ENCODE results near the gene CSRP2.

The CSRP2 gene

DNA sequence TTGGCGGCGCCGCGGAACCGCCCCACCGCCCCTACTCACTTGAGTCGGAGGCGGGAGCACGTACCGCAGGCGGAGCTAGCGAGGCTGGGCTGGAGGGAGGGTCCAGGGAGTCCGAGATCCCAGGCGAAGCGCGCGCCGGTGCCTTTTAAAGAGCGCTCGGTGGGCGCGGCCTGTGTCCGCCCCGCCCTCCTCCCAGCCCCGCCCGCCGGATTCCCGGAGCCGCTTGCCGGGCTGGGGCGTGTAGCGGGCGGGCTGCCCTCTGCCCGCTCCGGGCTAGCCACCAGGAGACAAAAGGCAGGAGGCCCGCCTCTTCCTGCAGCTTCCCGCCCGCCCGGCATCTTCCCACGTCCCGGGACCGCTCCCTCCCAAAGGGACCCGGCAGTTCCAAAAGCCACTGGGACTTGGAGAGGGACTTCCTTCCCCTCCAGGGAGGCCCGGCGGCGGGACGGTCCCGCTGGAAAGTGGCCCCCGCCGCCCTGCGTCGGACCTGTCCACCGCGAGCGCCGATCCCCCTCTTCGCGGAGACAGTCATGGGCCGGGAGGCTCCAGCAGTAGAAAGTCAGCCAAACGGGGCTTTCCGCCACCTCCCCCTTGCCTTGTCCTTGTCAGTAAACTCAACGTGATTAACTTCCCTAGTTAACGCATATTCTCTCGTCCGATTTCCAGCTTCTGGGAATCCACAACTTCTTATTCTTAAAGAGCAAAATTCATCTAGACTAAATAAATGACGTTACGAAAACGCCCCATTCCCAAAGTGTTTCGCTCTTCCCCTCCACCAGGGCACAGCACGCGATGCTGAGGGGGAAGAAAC lies at the start of gene CSRP2:
CSRP2 (minus strand) TSS at position 121 of the 811 bp plus-strand sequence. CDS start 12,759 bp downstream, outside the sequence.
- DNase-seq (ENCODE audit: low read depth in 2 of 2) = peak; percentile 55 to 57

DNA sequence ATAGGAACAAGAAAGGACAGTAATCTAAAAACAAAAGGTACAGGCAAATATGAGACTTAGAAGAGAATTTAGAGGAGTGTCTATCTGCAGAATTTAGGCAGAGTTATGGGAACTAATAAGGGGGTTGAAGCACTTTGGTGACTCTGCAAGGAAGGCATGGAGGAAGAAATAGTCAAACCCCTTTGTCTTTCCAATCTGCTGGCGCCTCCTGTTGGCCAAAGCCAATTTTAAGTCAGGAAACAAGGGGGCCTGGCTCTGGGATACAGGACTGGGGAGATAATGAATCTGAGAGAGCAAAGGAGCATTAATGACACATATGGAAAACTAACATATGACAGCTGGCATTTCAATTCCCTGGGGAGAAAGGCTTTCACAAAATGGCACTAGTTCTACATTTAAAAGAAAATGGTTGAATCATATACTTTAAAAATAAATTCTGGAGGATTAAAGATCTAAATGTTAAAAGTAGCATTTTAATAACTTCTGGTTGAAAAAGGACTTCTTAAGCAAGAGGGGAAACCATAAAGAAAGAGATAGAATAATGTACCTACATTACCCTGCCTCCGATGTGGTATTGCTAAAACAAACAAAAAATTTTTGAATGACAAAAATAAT lies 48.5 kb upstream of the CSRP2 start:
- DNase-seq (ENCODE audit: low read depth in 2 of 2) = peak in 1 of 2 donors; percentile 1

DNA sequence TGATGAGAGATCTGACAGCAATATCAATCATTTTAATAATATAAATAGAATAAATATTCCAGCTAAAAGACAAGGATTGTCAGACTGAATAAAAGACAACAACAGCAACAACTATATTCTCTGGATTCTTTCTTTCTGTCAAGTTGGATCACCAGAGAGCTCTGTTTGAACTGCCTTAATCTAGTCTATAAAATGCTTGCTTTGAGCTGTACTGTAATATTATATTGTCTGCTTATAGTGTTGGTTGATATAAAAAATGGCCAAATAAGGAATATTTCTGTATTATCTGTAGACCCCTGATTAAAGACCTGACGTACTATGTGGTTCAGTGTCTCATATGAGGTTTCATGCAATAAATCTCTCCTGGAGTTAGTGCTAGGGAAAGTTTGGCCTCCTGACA lies 46.3 kb upstream of the CSRP2 start:
- DNase-seq (ENCODE audit: low read depth in 2 of 2) = no peak

DNA sequence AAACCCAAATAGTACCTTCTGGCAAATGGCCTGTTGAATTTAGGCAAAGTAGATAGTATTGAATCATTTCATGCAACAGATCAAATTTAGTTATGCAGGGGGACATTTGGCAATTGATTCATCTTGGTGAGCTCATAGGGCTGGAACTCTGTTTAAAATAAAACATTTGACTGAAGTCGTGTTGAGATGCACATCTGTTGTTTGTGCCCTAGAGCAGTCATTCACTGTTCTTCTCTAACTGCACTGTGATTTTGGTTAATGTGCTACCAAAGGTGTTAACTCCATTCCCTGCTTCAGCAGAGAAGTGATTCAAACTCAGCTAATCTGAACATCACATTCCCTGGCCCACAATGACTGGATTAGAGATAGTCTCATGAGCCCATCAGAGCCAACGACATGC lies 44.0 kb upstream of the CSRP2 start:
- DNase-seq (ENCODE audit: low read depth in 2 of 2) = no peak

DNA sequence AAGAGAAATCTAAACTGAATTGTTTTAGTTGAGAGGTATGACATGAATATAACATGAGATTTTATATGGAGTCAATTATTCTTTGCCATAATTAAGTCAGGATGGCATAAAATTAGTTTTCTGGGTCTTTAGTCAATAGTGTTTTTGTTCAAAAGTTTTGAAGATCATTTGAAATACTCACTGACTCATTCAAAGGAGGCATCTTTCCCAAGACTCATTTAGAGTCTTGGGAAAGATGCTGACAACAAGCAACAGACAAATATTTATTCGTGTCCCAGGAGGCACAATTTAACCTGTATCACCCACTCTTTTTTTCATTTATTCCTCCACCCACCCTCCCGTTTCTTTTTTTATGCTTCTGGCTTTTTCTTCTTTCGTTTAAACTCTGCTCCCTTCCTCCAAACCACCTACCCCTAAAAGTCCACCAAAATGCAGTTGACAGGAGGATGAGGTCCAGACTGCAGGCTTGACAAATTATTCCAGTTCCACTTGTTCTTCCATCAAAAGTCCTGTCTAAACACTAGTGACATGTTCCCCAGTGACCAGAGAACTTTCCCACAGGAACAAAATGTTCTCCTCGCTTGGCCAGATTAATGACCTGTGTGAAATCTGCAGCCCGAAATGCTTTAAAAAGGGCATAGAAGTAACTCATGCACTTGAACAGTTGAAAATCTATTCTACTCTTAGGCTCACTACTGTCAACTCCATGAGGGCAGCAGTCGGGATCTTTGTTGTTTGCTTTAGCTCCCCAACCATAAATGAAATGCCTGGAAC lies 43.3 kb upstream of the CSRP2 start:
- no peak for DNase-seq (ENCODE audit: low read depth in 2 of 2)

DNA sequence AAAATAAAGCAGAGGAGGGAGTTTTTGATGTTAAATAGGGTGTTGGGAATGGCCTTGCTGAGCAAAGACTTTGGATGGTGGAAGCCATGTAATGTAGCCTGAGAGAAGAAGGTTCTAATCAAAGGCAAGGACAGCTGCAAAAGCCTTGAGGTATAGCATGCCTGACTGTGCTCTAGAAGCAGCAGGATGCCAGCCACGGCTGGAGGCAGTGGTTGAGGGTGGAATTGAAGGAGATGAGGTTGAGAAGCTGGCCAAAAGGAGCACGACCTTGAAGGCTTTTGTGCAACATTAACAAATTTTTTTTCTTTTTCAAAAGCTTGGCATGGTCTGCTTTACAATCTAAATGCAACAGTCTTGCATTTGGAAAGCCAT lies 42.3 kb upstream of the CSRP2 start:
- no peak for DNase-seq (ENCODE audit: low read depth in 2 of 2)

DNA sequence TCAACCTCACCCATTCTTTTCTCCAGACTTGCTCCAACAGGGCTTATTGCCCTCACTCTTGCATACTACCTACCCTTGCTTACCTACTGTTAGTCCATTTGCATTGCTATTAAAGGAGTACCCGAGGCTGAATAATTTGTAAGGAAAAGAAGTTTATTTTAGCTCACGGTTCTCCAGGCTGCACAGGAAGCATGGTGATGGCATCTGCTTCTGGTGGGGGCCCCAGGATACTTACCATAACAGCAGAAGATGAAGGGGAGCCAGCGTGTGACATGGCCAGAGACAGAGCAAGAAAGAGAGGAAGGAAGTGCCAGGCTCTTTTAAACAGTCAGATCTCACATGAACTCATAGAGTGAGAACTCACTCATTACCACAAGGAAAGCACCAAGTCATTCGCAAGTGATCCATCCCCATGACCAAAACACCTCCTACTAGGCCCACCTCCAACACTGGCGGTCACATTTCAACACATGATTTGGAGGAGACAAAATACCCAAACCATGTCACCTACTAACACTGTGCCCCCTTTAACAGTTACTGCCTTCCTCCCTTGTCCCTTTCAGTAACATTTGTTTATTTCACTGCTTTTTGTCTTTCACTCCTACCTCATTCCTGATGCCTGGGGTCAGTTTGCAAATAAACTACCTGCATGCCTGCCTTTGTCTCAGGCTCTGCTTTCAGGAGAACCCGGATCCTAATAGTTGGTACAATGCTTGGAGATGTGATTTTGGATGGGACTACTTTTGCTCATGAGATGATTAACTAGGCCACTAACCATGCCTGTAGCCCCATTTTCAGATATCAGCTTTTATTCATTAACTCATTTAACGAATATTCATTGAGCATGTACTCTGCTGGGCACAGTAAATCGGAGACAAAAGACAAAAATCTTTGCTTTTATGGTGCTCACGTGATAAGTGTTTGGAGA lies 41.6 kb upstream of the CSRP2 start:
- DNase-seq (ENCODE audit: low read depth in 2 of 2) = no peak

DNA sequence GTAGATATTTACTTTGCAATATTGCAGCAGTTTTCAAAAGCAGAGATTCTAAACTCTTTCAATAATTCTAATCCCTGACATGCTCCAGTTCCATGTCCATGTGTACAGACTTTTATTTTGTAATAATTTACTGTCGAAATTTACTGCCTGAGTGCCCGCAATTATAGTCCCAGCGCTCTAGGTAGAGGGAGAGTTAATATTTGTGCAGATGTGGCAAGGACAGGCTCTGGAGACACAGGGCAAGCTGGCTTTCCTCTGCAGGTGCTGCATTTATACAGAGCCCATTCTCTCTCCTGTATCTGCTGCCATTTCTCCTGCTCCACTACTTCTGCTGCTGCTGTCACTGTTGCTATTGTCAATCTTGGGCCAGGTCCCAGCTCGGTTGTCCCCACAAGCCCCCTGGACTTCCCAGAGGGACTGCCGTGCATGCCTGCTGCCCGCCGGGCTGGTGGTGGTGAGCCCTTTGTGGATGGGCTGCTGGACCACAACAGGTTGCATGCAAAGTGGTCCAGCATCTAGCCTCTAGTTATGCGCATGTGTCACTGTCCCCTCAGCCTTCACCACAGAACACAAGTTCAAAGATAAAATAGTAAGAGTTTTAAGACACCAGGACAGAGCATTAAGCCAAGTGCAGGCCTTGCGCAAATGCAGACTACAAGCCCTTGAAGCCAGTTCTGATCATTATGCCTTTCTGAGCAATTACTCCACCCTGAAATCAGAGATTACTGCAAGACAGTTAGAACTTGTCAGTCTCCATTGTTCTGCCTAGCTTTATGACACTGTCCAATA lies 40.8 kb upstream of the CSRP2 start:
- DNase-seq (ENCODE audit: low read depth in 2 of 2) = no peak

DNA sequence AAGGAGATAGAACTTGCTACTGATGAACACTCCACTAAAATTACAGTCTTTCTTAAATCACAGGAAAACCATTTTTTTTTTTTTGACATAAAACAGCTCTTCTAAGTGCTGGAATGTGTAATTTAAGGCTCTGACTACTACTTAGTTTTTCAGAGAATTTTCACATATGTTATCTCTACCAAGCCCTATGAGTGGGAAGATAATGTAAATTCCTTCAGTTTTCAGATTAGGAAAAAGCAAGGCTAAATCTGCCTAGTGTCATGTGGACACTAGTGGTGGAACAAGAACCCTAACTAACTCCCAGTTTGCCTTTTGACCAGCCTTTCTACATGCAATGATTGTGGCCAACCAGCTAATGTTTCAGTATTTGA lies 37.3 kb upstream of the CSRP2 start:
- no peak for DNase-seq (ENCODE audit: low read depth in 2 of 2)

DNA sequence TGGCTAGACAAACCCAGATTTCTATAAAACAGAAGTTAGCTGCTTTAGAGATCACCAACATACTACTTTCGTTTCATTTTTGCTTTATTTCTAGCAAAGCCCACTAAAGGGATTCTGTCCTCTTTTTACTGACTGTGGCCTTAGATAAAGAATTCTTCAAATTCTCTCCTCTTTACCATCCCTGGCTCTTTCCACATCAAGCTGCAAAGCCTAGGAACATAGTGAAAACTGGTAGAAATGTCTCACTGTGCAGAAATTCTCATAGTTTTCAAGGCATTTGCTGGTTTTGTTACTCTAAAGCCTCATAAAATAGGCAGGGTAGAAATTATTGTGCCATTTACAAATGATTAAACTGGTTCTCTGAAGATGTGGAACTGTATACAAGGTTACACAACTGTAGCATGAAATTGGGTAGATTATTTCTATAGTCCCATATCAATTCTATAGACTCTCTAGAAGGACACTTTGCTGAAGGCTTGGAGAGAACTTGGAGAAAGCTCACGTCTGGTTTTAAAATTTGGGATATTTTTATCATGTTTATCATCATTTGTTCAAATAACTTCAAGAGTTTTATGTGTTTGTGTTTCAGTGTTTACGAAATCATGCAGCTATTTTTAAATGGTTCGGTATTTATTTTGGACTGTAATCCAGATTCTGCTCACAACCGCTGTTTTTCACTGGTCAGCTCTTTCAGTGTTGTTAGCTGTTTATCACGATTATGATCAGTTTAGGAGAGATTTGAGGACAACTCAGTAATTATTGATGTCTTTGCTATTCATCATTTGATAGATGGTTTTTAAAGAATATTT lies 36.7 kb upstream of the CSRP2 start:
- DNase-seq (ENCODE audit: low read depth in 2 of 2) = no peak

DNA sequence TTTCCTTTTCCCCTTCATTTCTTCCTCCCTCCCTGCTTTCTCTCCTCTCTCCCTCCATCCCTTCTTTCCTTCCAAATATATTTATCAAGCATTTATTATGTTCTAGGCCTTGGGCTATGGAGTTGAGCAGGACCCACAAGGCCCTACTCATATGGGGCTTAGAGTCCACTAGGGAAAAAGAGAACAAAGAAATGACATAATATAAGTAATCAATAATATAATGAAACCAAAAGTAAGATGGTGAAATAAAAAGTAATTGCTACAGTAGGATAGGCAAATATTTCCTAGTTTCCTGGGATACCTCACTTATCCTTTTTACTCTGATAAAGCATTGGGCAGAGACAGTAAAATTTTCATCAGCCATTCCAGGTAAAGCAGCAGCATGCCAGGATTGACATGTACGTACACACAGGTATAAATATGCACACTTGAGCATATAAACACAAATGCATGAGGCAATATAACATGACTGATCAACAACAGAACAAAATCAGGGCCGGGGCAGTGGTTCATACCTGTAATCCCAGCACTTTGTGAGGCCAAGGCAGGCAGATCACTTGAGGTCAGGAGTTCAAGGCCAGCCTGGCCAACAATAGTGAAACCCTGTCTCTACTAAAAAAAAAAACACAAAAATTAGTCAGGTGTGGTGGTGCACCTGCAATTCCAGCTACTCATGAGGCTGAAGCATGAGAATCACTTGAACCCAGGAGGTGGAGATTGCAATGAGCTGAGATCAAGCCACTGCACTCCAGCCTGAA lies 35.5 kb upstream of the CSRP2 start:
- DNase-seq (ENCODE audit: low read depth in 2 of 2) = no peak

DNA sequence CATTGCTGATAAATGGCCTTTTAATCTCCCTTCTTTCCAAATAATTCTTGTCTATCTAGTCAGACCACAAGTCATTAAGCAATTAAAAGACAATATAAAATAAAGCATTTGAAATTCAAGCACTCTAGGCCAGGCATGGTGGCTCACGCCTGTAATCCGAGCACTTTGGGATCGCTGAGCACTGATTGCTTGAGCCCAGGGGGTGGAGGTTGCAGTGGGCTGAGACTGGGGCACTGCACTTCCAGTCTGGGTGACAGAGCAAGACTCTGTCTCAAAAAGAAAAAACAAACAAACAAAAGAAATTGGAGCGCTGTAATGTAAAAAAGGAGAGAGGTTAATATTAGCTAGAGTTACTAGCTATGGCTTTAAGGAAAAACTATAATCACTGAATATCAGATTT lies 30.5 kb upstream of the CSRP2 start:
- DNase-seq (ENCODE audit: low read depth in 2 of 2) = no peak

DNA sequence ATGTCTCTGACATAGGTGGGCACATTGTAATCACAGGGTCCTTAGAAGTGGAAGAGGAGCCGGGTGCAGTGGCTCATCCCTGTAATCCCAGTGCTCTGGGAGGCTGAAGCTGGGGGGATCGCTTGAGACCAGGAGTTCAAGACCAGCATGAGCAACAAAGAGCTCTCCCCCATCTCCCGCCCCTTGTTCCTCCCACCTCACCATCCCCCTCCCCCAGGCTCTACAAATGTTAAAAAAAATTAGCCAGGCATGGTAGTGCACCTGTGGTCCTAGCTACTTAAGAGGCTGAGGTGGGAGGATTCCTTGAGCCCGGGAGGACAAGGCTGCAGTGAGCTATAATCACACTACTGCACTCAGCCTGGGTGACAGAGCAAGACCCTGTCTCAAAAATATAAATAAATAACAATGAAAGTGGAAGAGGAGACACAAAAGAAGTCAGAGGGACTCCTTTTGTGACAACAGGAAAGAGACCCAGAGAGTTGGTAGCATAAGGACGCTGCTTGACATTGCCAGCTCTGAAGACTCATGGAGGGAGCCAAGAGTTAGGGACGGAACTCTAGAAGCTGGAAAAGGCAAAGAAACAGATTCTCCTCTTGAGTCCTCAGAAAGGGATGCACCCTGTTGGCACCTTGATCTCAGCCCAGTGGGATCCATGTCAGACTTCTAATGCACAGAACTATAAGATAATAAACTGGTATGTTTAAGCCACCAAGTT lies 29.6 kb upstream of the CSRP2 start:
- no peak for DNase-seq (ENCODE audit: low read depth in 2 of 2)

DNA sequence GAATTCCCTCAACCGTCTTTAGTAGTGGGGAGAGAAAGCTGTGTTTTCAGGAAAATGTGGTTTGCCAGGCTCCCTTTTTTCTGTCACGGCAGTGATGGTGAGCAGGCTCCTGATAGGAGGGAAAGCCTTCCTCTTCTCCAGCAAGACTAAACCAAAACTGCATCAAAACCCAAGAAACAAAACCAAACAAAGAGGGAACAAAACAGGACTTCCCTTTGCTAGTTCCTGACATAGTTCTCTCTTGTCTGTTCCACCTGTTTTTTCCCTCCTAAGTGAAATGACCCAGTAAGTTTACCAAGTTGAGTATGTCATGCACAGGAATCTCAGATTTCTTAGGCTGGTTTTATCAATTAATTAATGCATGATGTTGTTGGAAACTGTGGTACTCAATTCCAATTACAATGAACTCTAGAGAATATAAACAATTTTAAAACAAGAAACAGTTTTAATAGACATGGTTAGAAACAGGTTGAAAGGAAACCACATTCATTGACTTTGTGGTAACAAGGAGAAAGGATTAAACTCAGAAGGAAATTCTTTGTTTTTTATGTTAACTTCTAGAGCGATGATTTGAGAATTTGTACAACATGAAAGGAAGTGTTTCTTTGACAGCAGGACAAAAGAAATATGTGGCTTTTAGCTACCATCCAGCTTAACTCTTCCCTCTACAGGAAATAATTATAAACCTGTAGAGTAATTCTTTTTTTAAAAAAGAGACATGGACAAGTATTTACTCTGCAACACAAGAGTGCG lies 23.0 kb upstream of the CSRP2 start:
- DNase-seq (ENCODE audit: low read depth in 2 of 2) = no peak

DNA sequence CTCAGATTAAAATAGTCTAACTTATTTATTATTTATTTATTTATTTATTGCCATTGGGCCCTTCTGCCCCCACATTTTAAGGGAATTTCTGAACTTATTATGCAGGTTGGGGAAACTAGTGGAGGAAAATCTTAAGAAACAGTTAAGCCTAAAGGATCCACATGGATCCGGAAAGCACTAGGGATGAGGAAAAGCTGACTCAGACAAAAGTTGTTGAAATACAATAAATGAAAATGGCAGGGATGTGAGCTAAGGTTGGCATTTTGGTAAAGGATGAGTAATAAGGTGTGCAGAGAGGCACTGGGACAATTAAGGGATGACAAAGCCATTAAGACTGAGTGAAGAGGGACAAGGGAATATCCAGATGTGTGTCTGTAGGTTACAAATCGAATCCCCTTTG lies 20.7 kb upstream of the CSRP2 start:
- no peak for DNase-seq (ENCODE audit: low read depth in 2 of 2)

DNA sequence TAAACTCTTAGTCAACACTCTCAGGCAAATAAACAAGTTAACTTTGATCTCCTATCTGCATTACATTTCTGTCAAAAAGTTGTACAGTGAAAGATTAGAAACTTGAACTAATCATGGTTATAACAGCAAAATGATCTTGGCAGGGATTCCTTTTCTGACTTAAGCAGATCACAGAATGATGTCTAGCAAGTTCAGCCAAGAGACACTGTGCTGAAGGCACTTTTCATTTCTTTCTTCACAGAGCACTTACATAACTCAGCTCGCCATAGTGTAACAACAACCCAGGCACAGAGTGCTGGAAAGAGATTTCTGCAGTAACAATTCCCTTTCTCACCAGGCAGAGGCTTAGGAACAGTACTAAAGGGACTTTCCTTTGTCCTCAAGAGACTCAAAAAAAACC lies 19.6 kb upstream of the CSRP2 start:
- DNase-seq (ENCODE audit: low read depth in 2 of 2) = no peak

DNA sequence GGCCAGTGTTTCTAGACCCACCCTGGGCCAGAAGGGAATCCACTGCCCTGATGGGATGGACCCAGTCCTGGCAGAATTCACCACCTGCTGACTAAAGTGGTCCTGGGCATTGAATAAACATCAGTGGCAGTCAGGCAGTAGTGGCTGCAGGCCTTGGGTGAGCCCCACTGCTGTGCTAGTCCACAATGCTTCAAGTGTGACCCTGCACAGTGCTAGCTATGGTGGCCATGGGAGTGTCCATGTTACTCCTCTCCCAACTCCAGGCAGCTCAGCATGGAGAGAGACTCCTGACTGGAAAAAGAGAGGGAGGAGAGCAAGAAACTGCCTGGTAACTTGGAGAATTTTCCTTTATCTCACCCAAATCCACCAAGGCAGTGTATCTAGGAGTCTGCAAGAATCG lies 17.5 kb upstream of the CSRP2 start:
- no peak for DNase-seq (ENCODE audit: low read depth in 2 of 2)

DNA sequence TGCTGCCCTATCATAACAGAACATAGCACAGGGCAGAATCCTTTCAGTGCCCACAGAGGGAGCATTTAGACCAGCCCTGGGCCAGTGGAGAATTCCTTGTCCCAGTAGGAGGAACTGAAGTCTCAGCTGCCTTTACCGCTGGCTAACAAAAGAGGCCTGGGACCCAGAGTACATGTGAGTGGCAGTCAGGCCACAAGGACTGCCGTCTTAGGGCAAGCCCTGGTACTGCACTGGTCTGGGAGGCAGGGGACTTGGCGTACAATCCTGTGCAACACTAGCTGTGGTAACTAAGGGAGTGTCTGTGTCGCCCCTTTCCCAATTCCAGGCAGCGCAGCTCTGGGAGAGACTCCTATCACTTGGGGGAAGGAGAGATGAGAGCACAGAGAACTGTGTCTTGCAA lies 17.0 kb upstream of the CSRP2 start:
- DNase-seq (ENCODE audit: low read depth in 2 of 2) = no peak
